ENCODE measurements around the gene PCCA.

GRCh38 chr13:100291624-100292023 lies 202.7 kb downstream of the PCCA start:
- no peak for TF ChIP-seq CTCF (IDR thresholded peaks at IDR 0.05)
- TF ChIP-seq POLR2A (IDR thresholded peaks at IDR 0.05) = no peak
